GM12892 (cell line): ENCODE measurements around the gene SMIM38.
A peak's percentile ranks its signal among the peaks of the same experiment; 100 is the strongest.

Source experiments
- DNase-seq: peaks from one replicate; pipeline ENCODE4 v3.0.0; 2011; ENCODE audit not compliant: insufficient read length
- FAIRE-seq: peaks from 2 replicates; lab custom pipeline; 2011; peaks lifted over from hg19 to GRCh38; lab: Jason Lieb, UNC
- POLR2A ChIP-seq: IDR thresholded peaks from 2 replicates; pipeline ENCODE4 v1.6.1; 2011; ENCODE audit warnings: low read depth, low read length, control low read depth
- POLR2AphosphoS5 ChIP-seq: IDR thresholded peaks from 2 replicates; pipeline ENCODE4 v1.6.1; 2011; ENCODE audit warnings: low read depth, low read length, control low read depth
- TAF1 ChIP-seq: IDR thresholded peaks from 2 replicates; pipeline ENCODE4 v1.6.1; 2011; ENCODE audit warnings: low read depth, mild to moderate bottlenecking, control low read depth, low read length, borderline replicate concordance

SMIM38 gene

DNA sequence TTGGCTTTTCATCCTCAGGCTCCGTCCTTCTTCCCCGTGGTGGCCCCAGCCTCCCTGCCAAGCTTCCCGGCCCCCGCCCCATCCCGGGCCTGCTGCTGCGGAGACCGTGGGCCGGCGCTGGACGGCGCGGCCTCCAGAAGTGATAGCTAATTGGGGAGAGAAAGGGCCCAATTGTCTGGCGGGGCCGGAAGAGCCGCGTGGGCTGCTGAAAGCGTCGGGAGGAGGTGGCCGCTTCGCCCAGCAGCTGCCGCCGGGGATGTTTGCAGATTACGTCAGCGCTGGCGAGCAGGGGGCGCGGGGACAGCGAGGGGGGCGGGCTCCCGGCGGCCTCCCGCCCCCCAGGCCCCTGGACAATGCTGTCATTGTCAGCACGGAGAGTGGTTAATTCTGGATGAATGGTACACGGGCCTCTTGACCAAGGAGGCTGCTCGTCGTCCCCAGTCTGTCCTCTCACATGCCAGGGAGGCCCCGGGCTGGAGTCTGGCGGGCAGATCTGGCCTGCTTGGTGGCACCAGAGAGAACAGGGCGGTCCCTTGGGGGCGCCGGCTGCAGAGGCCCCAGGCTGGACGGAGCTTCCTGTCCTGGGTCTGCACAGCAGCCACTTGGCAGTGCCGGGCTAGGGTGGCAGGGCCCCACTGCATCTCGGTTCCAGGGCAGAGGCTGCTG is 1.6 kb downstream of the SMIM38 start:
- DNase-seq (peak; percentile 64), FAIRE-seq (peak; percentile 82)
- TF ChIP-seq TAF1 (peak; percentile 37; the same call in 1 of the 2 replicates), POLR2A (no peak; the same call in 1 of the 2 replicates)

GRCh38 chr11:69157822-69158231 is 2.1 kb downstream of the SMIM38 start:
- peak; percentile 21 for FAIRE-seq
- TF ChIP-seq POLR2A: no peak
- TF ChIP-seq TAF1: no peak
- DNase-seq: no peak

DNA sequence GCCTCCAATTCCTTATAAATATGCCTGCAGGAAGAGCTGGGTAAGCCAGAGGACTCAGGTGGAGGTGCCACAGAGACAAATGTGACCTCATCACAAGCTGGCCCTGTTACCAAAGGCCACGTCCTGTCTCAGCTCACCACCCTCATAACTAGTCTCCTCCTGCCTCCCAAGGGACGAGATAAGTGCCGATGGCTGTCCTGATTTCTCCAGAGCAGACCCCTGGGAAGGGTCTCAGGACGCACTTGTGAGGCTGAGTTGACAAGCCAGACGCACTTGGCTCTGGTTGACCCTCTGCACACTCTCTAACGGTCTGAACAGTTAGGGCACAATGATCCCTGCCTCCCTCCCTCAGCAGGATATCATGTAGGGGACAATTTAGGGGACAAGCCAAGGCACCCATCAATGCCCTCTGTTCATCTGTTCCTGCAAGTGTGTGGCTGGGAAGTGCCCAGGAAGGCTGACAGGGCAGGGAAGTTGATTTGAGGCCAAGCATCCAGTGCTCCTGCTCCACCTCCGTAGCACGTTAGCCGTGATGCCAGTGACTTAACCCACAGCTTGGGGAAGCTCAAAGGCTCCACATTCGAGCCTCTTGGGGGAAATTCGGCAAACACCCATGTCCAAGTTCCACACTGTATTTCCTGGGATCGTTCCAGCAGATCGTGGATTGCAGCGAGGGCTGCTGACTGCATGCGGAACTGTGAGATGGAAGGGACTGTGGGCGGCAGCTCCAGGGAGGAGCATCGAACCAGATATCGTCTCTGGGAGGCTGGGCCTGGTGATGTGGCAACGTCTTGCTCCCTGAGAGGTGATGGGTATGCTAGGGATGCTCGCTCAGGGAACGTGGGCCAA is 2.8 kb downstream of the SMIM38 start:
- no peak for FAIRE-seq
- DNase-seq: no peak
- no peak for TF ChIP-seq POLR2A
- TF ChIP-seq TAF1: no peak
- no peak for TF ChIP-seq POLR2AphosphoS5

GRCh38 chr11:69159150-69159852 is 3.6 kb downstream of the SMIM38 start:
- no peak for FAIRE-seq
- TF ChIP-seq POLR2AphosphoS5 (no peak), TAF1 (no peak), POLR2A (no peak)
- DNase-seq: no peak

DNA sequence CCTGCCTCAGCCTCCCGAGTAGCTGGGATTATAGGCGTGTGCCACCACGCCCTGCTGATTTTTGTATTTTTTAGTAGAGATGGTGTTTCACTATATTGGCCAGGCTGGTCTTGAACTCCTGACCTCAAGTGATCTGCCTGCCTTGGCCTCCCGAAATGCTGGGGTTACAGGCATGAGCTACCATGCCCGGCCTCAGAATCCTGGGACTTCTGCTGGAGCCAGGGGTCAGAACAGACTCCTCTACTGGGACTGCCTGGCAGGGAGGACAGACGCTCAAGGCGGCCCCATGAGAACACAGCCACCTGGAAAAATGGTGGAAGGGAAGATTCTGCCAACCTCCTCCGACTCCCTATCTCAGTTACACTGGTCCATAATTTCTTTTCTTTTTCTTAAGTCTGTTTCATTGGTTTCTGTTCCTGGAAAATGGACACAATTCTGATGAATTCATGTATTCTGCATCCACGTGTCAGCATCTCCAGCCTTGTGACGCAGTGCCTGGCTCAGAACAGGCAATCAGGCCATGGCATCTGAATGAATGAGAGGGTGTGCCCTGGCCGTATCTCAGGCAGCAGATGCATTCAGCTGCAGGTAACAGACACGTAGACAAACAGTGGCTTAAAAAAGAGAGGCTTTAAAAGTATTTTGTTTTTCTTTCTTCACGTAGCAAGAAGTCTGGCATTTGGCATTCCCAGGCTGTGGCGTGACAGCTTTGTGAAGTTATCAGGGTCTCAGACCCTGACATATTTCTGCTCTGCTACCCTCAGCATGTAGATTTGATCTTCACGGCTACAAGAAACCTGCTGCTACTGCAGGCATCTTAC is 4.8 kb downstream of the SMIM38 start:
- no peak for FAIRE-seq
- DNase-seq: no peak
- TF ChIP-seq TAF1 (no peak), POLR2A (no peak), POLR2AphosphoS5 (no peak)

- FAIRE-seq: no peak
Measured at GRCh38 chr11:69161117-69161407, 5.3 kb downstream of the SMIM38 start.

GRCh38 chr11:69162505-69162904 is 6.8 kb downstream of the SMIM38 start:
- DNase-seq (no peak), FAIRE-seq (no peak)
- no peak for TF ChIP-seq POLR2AphosphoS5
- TF ChIP-seq TAF1: no peak
- no peak for TF ChIP-seq POLR2A

More at GRCh38 chr11:69161117-69161407, 5.3 kb downstream of the SMIM38 start:
- no peak for TF ChIP-seq TAF1
- TF ChIP-seq POLR2AphosphoS5: no peak
- TF ChIP-seq POLR2A: no peak
- DNase-seq: no peak

DNA sequence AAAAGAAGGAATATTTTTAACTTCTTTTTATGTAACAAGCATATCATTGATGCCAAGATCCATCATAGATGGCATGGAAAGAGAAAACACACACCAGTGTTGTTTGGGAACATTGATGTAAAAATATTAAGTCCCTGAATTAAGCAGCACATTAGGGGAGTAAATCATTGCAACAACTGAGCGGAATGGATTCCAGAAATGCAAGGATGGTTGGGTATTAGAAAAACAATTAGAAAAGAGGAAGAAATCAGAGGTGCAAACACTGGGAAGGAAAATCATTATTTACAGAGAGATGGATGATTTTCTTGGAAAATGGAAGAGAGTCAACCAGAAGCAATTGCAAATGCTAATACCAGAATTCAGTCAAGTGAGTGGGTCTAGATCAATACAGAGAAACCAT is 8.1 kb downstream of the SMIM38 start:
- DNase-seq (no peak), FAIRE-seq (no peak)
- no peak for TF ChIP-seq POLR2AphosphoS5
- TF ChIP-seq TAF1: no peak
- TF ChIP-seq POLR2A: no peak

DNA sequence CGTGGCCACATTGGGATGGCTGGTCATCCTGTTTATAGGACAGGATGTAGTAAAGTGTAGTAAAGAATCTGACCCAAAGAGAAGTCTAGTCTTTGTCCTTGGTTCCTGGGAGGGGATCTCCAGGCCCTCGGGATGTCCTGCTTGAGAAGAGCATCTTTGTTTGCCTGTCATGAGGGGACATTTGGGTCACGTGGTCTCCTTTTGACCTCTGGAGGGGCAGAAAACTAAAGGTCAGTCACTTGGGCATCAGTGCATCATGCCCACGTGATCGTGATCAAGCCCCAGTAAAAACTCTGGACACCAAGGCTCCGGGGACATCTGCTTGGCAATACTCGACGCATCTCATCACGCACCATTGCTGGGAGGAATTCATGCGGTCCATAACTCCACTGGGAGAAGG is 9.1 kb downstream of the SMIM38 start:
- FAIRE-seq: no peak
- DNase-seq: no peak
- no peak for TF ChIP-seq TAF1
- TF ChIP-seq POLR2AphosphoS5: no peak
- TF ChIP-seq POLR2A: no peak

DNA sequence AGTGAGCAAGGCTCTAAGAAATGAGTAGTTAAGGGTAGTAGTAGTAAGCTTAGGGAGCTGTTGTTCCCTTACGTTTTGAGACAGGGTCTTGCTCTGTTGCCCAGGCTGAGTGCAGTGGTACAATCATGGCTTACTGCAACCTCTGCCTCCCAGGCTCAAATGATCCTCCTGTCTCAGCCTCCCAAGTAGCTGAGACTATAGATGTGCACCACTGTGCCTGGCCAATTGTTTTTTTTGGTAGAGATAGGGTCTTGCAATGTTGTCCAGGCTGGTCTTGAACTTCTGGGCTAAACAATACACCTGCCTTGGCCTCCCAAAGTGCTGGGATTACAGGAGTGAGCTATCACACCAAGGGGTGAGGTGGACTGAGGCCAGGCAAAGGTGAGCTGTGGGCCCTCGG is 10.0 kb downstream of the SMIM38 start:
- FAIRE-seq: peak; percentile 85
- no peak for DNase-seq
- TF ChIP-seq POLR2AphosphoS5 (no peak), POLR2A (no peak), TAF1 (no peak)
